GM19238 (cell line): ENCODE measurements around the gene BLVRB.
A peak's percentile ranks its signal among the peaks of the same experiment; 100 is the strongest.

ENCODE experiments used
- DNase-seq: peaks from one replicate; pipeline ENCODE4 v3.0.0; 2011; ENCODE audit warnings: low spot score; ENCODE audit not compliant: insufficient read length

BLVRB gene

DNA sequence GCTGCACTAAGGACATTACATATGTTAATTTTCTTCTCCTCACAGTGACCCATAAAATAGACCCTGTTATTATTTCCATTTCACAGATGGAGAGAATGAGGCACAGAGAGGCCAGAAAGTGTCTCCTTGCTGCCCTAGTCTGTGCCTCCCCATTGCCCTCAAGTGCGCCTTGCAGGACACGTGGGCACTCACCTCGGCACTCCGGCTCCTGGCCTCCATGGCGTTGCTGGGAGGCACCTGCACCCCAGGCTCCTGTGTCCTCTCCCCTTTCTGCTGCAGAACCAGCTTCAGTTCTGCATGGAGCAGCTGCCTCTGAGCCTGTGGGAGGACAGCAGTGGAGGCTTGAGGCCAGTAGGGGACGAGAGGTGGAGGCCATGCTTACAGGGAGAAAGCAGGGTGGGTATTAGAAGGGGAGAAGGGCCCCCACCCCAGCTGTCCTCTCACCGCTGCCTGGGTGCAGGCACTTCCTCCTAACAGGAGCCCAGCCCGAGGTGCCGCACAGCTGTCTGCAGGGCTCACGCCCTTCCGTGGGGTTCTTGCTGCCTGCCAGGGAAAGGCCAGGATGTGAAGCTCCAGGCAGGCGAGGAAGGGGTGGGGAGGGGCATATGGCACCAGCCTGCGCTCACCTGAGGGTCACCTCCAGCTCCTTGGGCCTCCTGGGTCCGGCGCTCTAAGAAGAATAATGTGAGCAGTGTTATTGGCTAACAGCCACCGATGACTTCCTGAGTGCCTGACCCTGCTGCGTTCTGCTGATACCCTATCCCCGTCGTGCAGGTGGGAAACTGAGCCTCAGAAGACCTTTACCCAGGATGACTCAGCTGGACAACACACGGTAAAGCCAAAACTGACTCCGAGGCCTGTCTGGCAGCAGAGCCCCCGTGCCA, 57.6 kb downstream of the BLVRB start:
- DNase-seq: no peak

- DNase-seq: peak; percentile 95
Observed at GRCh38 chr19:40403262-40403984, 62.1 kb downstream of the BLVRB start.

DNA sequence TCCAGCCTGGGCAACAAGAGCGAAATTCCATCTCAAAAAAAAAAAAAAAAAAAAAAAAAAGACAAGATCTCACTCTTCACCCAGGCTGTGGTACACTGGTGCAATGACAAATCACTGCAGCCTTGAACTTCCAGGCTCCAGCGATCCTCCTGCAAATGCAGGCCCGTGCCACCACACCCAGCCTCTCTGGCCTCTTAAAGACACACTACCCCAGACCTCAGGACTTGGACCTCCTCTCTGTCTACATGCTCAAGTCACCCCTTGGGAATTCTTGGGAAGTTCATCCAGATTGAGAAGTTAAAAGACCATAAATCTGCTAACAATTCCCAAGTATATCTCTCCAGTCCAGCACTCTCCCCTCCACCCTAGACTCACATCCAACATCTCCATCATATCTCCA, 65.0 kb downstream of the BLVRB start:
- DNase-seq: no peak

- DNase-seq: no peak
Observed at GRCh38 chr19:40398417-40399131, 67.0 kb downstream of the BLVRB start.
